NCI-H1105 (cell line): ENCODE data around the gene UQCR10.
"Not testable (repeated sequence)": the region's sequence is repeated elsewhere in the genome, so short reads cannot be mapped to it uniquely, and the experiment has no call there.

Source experiments
- DNase-seq: peaks from one replicate; lab custom pipeline; 2025; lab: John Stamatoyannopoulos, UW

Gene UQCR10

GRCh38 chr22:29737251-29738117, 29.7 kb upstream of the UQCR10 start:
- no peak for DNase-seq

- DNase-seq, result no peak
These were observed 28.9 kb upstream of the UQCR10 start for GRCh38 chr22:29738118-29738815.

GRCh38 chr22:29739346-29739875, 27.8 kb upstream of the UQCR10 start:
- no peak for DNase-seq

GRCh38 chr22:29740216-29740615, 27.0 kb upstream of the UQCR10 start:
- DNase-seq, result no peak

GRCh38 chr22:29741926-29742325, 25.2 kb upstream of the UQCR10 start:
- DNase-seq, result no peak

GRCh38 chr22:29742326-29742725, 24.8 kb upstream of the UQCR10 start:
- DNase-seq, result no peak

GRCh38 chr22:29744902-29745301, 22.3 kb upstream of the UQCR10 start:
- peak; percentile 79 for DNase-seq

- DNase-seq, result no peak
These were observed 19.3 kb upstream of the UQCR10 start for GRCh38 chr22:29747832-29748231.

GRCh38 chr22:29748248-29748893, 18.8 kb upstream of the UQCR10 start:
- DNase-seq, result no peak

- DNase-seq, result no peak
These were observed 17.1 kb upstream of the UQCR10 start for GRCh38 chr22:29750029-29750428.

GRCh38 chr22:29750559-29751538, 16.3 kb upstream of the UQCR10 start:
- no peak for DNase-seq

GRCh38 chr22:29751669-29752068, 15.5 kb upstream of the UQCR10 start:
- DNase-seq, result no peak

- no peak for DNase-seq
These were observed 13.1 kb upstream of the UQCR10 start for GRCh38 chr22:29753808-29754657.

GRCh38 chr22:29754658-29755395, 12.3 kb upstream of the UQCR10 start:
- not testable (repeated sequence) for DNase-seq

- DNase-seq, result no peak
These were observed 11.3 kb upstream of the UQCR10 start for GRCh38 chr22:29755889-29756288.

GRCh38 chr22:29756341-29756740, 10.8 kb upstream of the UQCR10 start:
- no peak for DNase-seq

GRCh38 chr22:29757096-29757495, 10.1 kb upstream of the UQCR10 start:
- no peak for DNase-seq

- DNase-seq, result no peak
These were observed 9.0 kb upstream of the UQCR10 start for GRCh38 chr22:29758068-29758622.

- no peak for DNase-seq
These were observed 8.2 kb upstream of the UQCR10 start for GRCh38 chr22:29758959-29759358.
